ENCODE data around the gene TPST1.
"Not testable (repeated sequence)": the region's sequence is repeated elsewhere in the genome, so short reads cannot be mapped to it uniquely, and the experiment has no call there.

Gene TPST1

GRCh38 chr7:66211429-66211828, 6.3 kb downstream of the TPST1 start:
- in situ Hi-C loops (cut with MboI; ENCODE audit: low sequenced_read_pairs, unreplicated experiment): no loop called here
- no peak for DNase-seq (ENCODE audit: low spot score)
- no peak for TF ChIP-seq CTCF (IDR thresholded peaks at IDR 0.05; ENCODE audit: borderline replicate concordance, control extremely low read depth, extremely low read depth, insufficient read depth, missing control alignments)

GRCh38 chr7:66213637-66214036, 8.5 kb downstream of the TPST1 start:
- in situ Hi-C loops (cut with MboI; ENCODE audit: low sequenced_read_pairs, unreplicated experiment): no loop called here
- DNase-seq (ENCODE audit: low spot score): no peak
- no peak for TF ChIP-seq CTCF (IDR thresholded peaks at IDR 0.05; ENCODE audit: borderline replicate concordance, control extremely low read depth, extremely low read depth, insufficient read depth, missing control alignments)

GRCh38 chr7:66216687-66217086, 11.6 kb downstream of the TPST1 start:
- no peak for DNase-seq (ENCODE audit: low spot score)
- no peak for TF ChIP-seq CTCF (IDR thresholded peaks at IDR 0.05; ENCODE audit: borderline replicate concordance, control extremely low read depth, extremely low read depth, insufficient read depth, missing control alignments)
- in situ Hi-C loops (cut with MboI; ENCODE audit: low sequenced_read_pairs, unreplicated experiment): no loop called here

GRCh38 chr7:66219805-66220204, 14.7 kb downstream of the TPST1 start:
- DNase-seq (ENCODE audit: low spot score): no peak
- in situ Hi-C loops (cut with MboI; ENCODE audit: low sequenced_read_pairs, unreplicated experiment): no loop called here
- TF ChIP-seq CTCF (IDR thresholded peaks at IDR 0.05; ENCODE audit: borderline replicate concordance, control extremely low read depth, extremely low read depth, insufficient read depth, missing control alignments): no peak

- DNase-seq (ENCODE audit: low spot score): no peak
- TF ChIP-seq CTCF (IDR thresholded peaks at IDR 0.05; ENCODE audit: borderline replicate concordance, control extremely low read depth, extremely low read depth, insufficient read depth, missing control alignments): no peak
- in situ Hi-C loops (cut with MboI; ENCODE audit: low sequenced_read_pairs, unreplicated experiment): no loop called here
Measured at GRCh38 chr7:66221442-66221841, 16.3 kb downstream of the TPST1 start.

- no peak for DNase-seq (ENCODE audit: low spot score)
- in situ Hi-C loops (cut with MboI; ENCODE audit: low sequenced_read_pairs, unreplicated experiment): no loop called here
- no peak for TF ChIP-seq CTCF (IDR thresholded peaks at IDR 0.05; ENCODE audit: borderline replicate concordance, control extremely low read depth, extremely low read depth, insufficient read depth, missing control alignments)
Measured at GRCh38 chr7:66227808-66228207, 22.7 kb downstream of the TPST1 start.

GRCh38 chr7:66231326-66232216, 26.4 kb downstream of the TPST1 start:
- DNase-seq (ENCODE audit: low spot score); in situ Hi-C loops (cut with MboI; ENCODE audit: low sequenced_read_pairs, unreplicated experiment): not testable (repeated sequence)

Data from GM13976 (cell line).